ENCODE results near the gene MAPRE3. TPM values are rescaled to one million over a fixed set of nuclear protein-coding genes. Genes with fewer than 3 reads are reported as not detected.
"Not testable (repeated sequence)": the region's sequence is repeated elsewhere in the genome, so short reads cannot be mapped to it uniquely, and the experiment has no call there.

The MAPRE3 gene
- total RNA-seq, 2 donors from 2014 or later = 3.2 to 4.4 TPM

DNA sequence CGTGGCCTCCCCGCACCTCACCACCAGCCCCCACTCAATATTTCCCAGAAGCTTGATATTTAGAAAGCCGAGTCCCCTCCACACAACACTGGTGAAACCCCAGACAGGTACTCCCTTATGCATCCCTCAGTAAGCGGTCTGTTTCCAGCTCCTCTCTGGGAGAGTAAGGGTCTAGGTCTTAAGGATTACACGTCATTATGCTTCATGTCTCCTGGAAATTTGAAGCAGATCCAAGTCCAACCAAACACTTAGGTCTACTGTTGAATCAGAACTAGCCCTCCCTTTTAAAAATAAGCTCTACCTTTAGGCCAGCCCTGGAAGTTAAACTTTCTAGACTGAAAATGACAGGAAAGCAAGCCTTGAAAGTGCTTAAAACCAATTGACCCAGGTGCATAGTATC lies 102.5 kb downstream of the MAPRE3 start:
- Mint-ChIP-seq H3K36me3 (ENCODE audit: low read depth) (peaks cover 23% of the 10 kb centered on the region), H3K9me3 (no peaks in the 10 kb centered on the region), H3K27ac (peak overlapping the region; percentile 89), H3K4me1 (peaks cover 19% of the 10 kb centered on the region), H3K4me3 (peak overlapping the region; percentile 95), H3K27me3 (ENCODE audit: insufficient read depth) (peaks cover 6% of the 10 kb centered on the region)
- WGBS, 2 experiments (ENCODE audit: insufficient coverage in 1 of 2, insufficient read length in 1 of 2) = 56 to 68% methylated on average over 3 to 5 of the region's 5 CpGs
- Histone ChIP-seq H3K4me1 (ENCODE audit: control insufficient read depth, insufficient read depth, low read length) (peaks cover 7% of the 10 kb centered on the region), H3K27ac (ENCODE audit: low read depth, low read length) (no peak overlapping the region), H3K36me3 (ENCODE audit: control insufficient read depth, insufficient read depth, low read length) (peaks cover 23% of the 10 kb centered on the region), H3K27me3 (ENCODE audit: control insufficient read depth, insufficient read depth, low read length, poor library complexity, severe bottlenecking) (no peaks in the 10 kb centered on the region), H3K9ac (ENCODE audit: extremely low read depth, low read length, poor library complexity, severe bottlenecking) (no peak overlapping the region), H3K9me3 (ENCODE audit: control insufficient read depth, low read length) (no peaks in the 10 kb centered on the region), H3K4me3 (ENCODE audit: low read length) (peak overlapping the region; percentile 100)
- DNase-seq = no peak
- TF ChIP-seq, protein P1, sequence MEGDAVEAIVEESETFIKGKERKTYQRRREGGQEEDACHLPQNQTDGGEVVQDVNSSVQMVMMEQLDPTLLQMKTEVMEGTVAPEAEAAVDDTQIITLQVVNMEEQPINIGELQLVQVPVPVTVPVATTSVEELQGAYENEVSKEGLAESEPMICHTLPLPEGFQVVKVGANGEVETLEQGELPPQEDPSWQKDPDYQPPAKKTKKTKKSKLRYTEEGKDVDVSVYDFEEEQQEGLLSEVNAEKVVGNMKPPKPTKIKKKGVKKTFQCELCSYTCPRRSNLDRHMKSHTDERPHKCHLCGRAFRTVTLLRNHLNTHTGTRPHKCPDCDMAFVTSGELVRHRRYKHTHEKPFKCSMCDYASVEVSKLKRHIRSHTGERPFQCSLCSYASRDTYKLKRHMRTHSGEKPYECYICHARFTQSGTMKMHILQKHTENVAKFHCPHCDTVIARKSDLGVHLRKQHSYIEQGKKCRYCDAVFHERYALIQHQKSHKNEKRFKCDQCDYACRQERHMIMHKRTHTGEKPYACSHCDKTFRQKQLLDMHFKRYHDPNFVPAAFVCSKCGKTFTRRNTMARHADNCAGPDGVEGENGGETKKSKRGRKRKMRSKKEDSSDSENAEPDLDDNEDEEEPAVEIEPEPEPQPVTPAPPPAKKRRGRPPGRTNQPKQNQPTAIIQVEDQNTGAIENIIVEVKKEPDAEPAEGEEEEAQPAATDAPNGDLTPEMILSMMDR (conservative IDR thresholded peaks at IDR 0.05) = no peak

DNA sequence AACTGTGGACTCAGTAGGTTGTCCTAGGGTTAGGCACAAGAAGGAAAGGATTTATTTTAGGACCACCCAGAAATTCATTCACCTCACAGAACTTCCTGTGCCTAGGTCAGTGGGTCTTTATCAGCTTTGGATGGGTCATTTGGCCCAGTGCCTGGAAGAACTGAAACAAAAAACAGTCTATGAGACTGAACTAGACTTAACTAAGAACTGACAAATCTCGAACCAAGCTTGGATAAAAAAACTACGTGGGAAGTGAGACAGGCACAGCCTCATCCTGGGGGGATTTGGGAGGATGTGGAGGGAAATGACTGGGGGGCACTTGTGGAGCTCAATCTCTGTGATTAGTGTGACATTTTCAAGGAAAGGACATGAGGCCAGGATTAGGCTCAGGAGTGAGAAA lies 103.3 kb downstream of the MAPRE3 start:
- H3K9me3 ChIP-seq (ENCODE audit: control insufficient read depth, low read length) = no peaks in the 10 kb centered on the region
- H3K36me3 ChIP-seq (ENCODE audit: control insufficient read depth, insufficient read depth, low read length) = peaks cover 15% of the 10 kb centered on the region
- Mint-ChIP-seq H3K4me3 (no peak overlapping the region), H3K4me1 (peaks cover 24% of the 10 kb centered on the region), H3K27ac (no peak overlapping the region), H3K27me3 (ENCODE audit: insufficient read depth) (peaks cover 7% of the 10 kb centered on the region), H3K36me3 (ENCODE audit: low read depth) (peaks cover 15% of the 10 kb centered on the region), H3K9me3 (no peaks in the 10 kb centered on the region)
- H3K27ac ChIP-seq (ENCODE audit: low read depth, low read length) = no peak overlapping the region
- no peak overlapping the region for H3K9ac ChIP-seq (ENCODE audit: extremely low read depth, low read length, poor library complexity, severe bottlenecking)
- TF ChIP-seq, protein P1 (conservative IDR thresholded peaks at IDR 0.05) = no peak
- H3K4me3 ChIP-seq (ENCODE audit: low read length) = no peak overlapping the region
- peaks cover 7% of the 10 kb centered on the region for H3K4me1 ChIP-seq (ENCODE audit: control insufficient read depth, insufficient read depth, low read length)
- 93 to 100% methylated on average over 1 to 2 of the region's 2 CpGs for WGBS, 2 experiments (ENCODE audit: insufficient coverage in 1 of 2, insufficient read length in 1 of 2)
- no peak for DNase-seq
- no peaks in the 10 kb centered on the region for H3K27me3 ChIP-seq (ENCODE audit: control insufficient read depth, insufficient read depth, low read length, poor library complexity, severe bottlenecking)

DNA sequence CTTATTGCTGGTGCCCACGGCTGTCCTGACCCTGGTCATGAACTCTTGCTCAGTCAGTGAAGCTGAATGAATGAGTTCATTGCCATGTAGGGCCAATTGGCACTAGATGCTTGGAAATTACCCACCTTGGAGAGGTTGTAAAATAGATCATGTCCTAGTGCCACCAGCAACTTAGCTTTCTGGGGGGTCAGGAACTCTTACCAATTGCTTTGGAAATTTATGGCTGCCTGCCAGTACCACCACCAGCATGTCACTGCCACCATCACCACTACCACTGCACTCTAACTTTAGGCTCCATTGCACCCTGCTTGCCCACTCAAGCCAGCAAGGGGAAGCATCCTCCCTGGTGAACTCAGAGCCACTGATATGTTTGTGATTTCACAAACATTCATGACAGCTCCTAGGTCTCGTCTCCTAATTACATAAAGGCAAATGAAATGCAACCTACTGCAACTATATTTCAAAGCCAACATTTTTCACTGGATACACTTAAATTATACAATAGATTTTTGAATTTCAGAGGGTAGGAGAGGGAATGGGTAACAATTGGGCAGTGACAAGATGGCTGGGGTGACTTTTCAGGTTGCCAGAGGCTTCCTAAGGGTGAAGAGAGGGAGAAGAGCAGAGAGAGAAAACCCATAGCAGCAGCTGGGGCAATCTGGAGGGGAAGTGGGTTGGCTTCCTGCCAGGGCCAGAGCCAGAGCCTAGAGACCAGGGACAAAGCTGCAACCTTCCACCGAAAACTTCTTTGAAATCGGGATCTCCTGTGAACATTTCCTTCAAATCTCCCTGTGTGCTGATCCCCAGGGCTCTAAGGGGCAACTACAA lies 104.5 kb downstream of the MAPRE3 start:
- Histone ChIP-seq H3K4me1 (ENCODE audit: control insufficient read depth, insufficient read depth, low read length) (peaks cover 7% of the 10 kb centered on the region), H3K36me3 (ENCODE audit: control insufficient read depth, insufficient read depth, low read length) (peaks cover 3% of the 10 kb centered on the region), H3K9ac (ENCODE audit: extremely low read depth, low read length, poor library complexity, severe bottlenecking) (no peak overlapping the region), H3K4me3 (ENCODE audit: low read length) (no peak overlapping the region), H3K9me3 (ENCODE audit: control insufficient read depth, low read length) (no peaks in the 10 kb centered on the region), H3K27me3 (ENCODE audit: control insufficient read depth, insufficient read depth, low read length, poor library complexity, severe bottlenecking) (no peaks in the 10 kb centered on the region), H3K27ac (ENCODE audit: low read depth, low read length) (no peak overlapping the region)
- no peak overlapping the region for H3K4me3 Mint-ChIP-seq
- whole genome bisulfite sequencing, 2 experiments (ENCODE audit: insufficient coverage in 1 of 2, insufficient read length in 1 of 2) = 93 to 94% methylated on average over 2 to 4 of the region's 4 CpGs
- DNase-seq = no peak
- H3K27me3 Mint-ChIP-seq (ENCODE audit: insufficient read depth) = peaks cover 7% of the 10 kb centered on the region
- peaks cover 3% of the 10 kb centered on the region for H3K36me3 Mint-ChIP-seq (ENCODE audit: low read depth)
- H3K4me1 Mint-ChIP-seq = peaks cover 24% of the 10 kb centered on the region
- H3K27ac Mint-ChIP-seq = no peak overlapping the region
- TF ChIP-seq, protein P1 (conservative IDR thresholded peaks at IDR 0.05) = no peak
- no peaks in the 10 kb centered on the region for H3K9me3 Mint-ChIP-seq

DNA sequence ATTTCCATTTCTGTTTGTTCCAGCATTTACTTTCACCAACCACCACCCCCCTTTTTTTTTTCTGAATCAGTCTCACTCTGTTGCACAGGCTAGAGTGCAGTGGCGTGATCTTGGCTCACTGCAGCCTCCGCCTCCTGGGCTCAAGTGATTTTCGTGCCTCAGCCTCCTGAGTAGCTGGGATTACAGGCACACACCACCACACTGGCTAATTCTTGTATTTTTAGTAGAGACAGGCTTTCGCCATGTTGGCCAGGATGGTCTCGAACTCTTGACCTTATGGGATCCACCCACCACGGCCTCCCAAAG lies 105.1 kb downstream of the MAPRE3 start:
- not testable (repeated sequence) for H3K4me1 ChIP-seq (ENCODE audit: control insufficient read depth, insufficient read depth, low read length); H3K4me3 Mint-ChIP-seq; H3K36me3 ChIP-seq (ENCODE audit: control insufficient read depth, insufficient read depth, low read length); H3K9ac ChIP-seq (ENCODE audit: extremely low read depth, low read length, poor library complexity, severe bottlenecking); H3K27me3 Mint-ChIP-seq (ENCODE audit: insufficient read depth); H3K27ac ChIP-seq (ENCODE audit: low read depth, low read length); H3K27ac Mint-ChIP-seq; H3K9me3 Mint-ChIP-seq; H3K36me3 Mint-ChIP-seq (ENCODE audit: low read depth); DNase-seq; H3K27me3 ChIP-seq (ENCODE audit: control insufficient read depth, insufficient read depth, low read length, poor library complexity, severe bottlenecking); H3K9me3 ChIP-seq (ENCODE audit: control insufficient read depth, low read length); H3K4me3 ChIP-seq (ENCODE audit: low read length)
- peaks cover 22% of the 10 kb centered on the region for H3K4me1 Mint-ChIP-seq
- 69 to 89% methylated on average over 6 of the region's 6 CpGs for WGBS, 2 experiments (ENCODE audit: insufficient coverage in 1 of 2, insufficient read length in 1 of 2)
